Measurements from ENCODE around the gene ISL2.

The ISL2 gene

DNA sequence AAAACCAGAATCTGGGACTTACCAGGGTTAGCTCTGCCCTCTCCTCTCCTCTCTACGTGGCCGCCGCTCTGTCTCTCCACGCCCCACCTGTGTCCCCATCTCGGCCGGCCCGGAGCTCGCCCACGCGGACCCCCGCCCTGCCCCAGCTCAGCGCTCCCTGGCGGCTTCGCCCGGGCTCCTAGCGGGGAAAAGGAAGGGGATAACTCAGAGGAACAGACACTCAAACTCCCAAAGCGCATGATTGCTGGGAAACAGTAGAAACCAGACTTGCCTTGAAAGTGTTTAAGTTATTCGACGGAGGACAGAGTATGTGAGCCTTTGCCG lies 5.4 kb downstream of the ISL2 start:
- no peak for DNase-seq (ENCODE audit: low spot score)

- no peak for DNase-seq (ENCODE audit: low spot score)
Observed at GRCh38 chr15:76342382-76343201, 6.0 kb downstream of the ISL2 start.

GRCh38 chr15:76343313-76343996 lies 6.9 kb downstream of the ISL2 start:
- no peak for DNase-seq (ENCODE audit: low spot score)

DNA sequence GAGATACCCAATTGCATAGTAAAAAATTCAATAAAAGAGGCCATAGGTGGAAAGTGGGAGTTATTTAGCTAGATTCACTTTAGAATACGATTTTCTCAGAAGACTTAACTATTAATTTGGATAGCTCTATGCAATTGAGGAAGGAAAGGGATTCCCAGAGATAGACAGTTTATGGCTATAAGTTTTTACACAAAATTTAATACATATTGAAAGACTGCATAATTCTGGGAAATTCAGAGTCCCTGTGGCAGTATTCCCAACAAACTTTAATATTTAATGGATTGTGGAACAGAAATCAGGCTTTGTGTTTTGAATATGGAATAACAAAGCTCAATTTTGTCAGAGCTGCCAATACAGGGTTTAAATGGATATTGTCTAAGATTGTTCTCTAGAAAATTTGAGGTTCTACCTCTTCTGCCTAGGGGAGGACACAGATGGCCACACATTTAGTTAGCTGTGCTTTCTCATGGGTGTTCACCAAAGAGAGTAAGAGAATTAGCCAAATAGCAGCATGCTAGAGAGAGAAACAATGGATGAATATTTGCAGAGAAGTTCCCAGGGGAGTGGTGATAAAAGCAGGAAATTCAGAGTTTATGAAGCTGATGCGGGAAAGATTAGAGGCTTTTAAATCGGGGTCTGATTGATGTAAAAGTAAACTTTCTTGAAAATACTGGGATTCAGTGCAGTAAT lies 8.5 kb downstream of the ISL2 start:
- DNase-seq (ENCODE audit: low spot score): no peak

- DNase-seq (ENCODE audit: low spot score): no peak
Observed at GRCh38 chr15:76345583-76345879, 9.0 kb downstream of the ISL2 start.

- no peak for DNase-seq (ENCODE audit: low spot score)
Observed at GRCh38 chr15:76345880-76346668, 9.5 kb downstream of the ISL2 start.

- no peak for DNase-seq (ENCODE audit: low spot score)
Observed at GRCh38 chr15:76346669-76347481, 10.3 kb downstream of the ISL2 start.

DNA sequence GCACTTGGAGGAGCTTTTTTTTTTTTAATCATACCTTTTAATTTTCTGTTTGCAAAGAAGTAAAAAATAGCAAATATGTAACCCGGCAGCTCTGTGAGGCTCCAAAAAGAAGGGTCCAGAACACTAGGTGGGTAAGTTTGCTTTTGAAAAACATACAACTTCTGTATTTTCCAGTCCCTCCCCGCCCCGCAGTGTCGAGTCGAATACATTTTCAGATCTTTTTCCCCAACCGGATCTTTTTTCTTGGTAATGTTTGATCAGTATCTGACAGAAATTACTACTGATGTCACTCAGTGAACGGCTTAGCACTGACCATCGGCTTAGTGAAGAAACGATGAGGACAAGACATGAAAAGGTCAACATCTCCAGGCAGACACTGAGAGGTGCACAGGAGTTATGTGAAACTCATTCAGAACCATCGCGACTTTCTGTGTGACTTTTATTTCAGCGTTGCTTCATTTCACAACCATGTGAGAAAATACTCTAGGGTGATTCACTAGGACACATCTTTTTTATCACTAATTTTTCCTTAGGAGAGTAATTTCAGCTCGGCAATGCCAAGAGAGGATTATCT lies 11.0 kb downstream of the ISL2 start:
- no peak for DNase-seq (ENCODE audit: low spot score)

DNA sequence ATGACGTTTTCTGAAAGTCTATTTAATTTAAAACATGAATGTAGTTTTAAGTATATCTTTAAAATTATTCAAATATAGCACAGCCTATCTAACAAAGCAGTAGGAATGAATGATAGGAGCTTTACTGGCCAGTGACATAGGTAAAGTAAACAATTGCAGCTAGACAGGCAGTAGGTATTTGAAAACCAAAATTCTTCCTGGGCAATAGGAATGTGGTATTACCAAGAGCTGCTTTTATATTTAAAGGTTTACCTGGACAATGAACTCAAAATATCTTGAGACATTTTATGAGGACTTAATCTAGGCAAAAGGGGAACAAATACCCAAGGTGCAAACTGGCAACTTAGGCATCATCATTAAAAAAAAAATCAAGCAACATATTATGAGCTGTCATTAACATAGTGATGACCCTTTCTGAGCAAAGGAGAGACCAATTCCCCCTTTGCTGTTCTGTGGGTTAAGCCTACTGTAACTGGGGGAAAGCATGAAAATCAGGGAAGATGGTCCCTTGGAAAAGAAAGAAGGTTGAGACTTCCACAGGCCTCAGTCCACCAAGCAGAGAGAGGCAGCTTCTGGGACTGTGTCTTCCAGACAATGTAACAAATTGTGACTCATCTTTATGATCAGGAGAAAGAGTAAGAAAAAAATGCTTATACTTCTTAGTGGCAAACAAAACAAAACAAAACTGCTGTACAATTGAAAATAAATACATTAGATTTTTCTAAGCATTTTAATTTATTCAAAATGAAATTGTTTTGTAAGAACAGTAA lies 12.9 kb downstream of the ISL2 start:
- no peak for DNase-seq (ENCODE audit: low spot score)

GRCh38 chr15:76353023-76353577 lies 16.5 kb downstream of the ISL2 start:
- DNase-seq (ENCODE audit: low spot score): no peak

DNA sequence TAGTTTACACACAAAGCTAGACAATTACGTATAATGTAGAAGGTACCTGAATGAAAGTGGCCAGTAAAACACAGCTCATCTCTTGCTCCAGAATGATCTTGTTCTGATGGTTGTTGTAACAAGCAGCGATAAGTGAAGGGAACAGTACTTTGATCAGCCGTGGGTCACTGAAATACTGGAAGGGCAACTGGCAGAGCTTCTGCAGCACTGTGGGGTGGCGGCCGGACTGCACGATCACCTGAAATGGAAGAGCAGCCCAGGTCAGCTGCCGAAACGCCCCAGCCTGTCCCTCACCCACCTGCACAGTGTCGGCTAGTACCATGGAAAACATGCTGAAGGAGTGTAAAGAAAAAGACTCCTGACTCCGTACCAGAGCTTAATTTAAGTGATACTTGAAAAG lies 17.3 kb downstream of the ISL2 start:
- DNase-seq (ENCODE audit: low spot score): no peak

DNA sequence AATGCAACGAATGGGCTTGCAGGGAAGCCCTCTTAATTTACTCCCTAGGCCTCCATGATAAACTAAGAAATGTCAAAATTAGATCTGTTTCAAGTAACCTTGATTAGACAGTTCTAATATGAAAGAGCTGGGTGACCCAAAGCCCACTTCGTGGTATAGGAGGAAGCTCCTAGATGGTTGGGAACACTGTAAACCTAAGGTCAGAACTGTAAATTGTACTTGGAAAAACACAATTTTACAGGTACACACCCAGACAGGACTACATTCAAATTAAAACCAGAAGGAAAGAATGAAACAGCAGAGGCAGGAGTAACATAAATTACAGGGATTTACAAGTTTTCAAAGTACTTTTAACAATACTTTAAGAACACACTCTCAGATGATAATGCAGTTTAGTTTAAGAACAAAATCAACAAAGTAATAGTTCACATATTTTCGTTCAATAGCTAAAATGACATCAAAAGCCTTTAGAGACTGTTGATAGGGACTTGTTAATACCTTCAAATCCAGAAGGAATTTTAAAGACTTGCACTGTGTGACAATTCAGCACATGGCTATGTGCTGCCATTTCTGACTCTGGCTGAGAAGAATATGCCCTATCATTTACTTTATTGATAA lies 18.4 kb downstream of the ISL2 start:
- no peak for DNase-seq (ENCODE audit: low spot score)

- no peak for DNase-seq (ENCODE audit: low spot score)
Observed at GRCh38 chr15:76358453-76358852, 21.9 kb downstream of the ISL2 start.

- no peak for DNase-seq (ENCODE audit: low spot score)
Observed at GRCh38 chr15:76359152-76359551, 22.6 kb downstream of the ISL2 start.

- no peak for DNase-seq (ENCODE audit: low spot score)
Observed at GRCh38 chr15:76360416-76360815, 23.8 kb downstream of the ISL2 start.

GRCh38 chr15:76363251-76363650 lies 26.7 kb downstream of the ISL2 start:
- DNase-seq (ENCODE audit: low spot score): no peak

DNA sequence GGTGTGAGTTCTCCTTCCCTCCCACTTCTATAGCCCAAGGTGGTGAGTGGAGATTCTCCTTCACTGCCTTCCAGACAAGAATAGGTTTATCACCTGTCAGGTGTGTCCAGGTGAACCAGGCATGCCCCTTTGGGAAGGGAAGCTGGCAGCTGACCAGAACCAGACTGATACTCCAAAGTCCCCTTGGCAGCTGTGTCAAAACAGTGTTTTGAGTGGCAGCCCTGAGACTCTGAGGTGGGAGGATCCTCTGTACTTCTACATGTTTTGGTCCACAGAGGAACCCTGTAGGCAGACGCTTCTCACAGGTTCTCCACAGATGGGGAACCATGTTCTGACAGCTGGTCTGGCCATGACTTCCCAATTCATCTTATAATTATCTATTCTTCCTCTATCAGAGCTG lies 30.1 kb downstream of the ISL2 start:
- no peak for DNase-seq (ENCODE audit: low spot score)

DNA sequence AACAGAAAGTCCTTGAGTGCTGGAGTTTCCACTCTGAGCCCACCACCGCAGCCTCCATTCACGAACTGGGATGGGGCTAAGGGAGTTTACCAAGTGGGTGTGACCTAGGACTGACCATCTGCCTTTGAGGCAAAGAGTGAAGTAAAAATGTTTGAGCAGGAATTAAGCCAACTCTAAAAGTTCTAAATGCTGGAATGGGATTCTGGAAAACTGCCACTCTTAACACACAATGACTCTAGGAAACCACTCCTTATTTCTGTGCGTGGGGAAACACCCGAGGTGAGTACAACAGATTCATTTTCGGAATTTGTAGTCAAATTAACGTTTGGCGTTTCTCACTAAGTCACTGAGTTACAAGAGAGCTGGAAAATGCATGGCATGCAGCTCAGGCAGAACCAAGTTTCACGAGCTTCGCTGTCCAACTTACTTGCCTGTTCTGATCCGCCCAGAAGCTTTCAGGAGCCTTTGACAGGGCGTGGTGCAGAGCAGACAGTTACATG lies 31.6 kb downstream of the ISL2 start:
- DNase-seq (ENCODE audit: low spot score): no peak

DNA sequence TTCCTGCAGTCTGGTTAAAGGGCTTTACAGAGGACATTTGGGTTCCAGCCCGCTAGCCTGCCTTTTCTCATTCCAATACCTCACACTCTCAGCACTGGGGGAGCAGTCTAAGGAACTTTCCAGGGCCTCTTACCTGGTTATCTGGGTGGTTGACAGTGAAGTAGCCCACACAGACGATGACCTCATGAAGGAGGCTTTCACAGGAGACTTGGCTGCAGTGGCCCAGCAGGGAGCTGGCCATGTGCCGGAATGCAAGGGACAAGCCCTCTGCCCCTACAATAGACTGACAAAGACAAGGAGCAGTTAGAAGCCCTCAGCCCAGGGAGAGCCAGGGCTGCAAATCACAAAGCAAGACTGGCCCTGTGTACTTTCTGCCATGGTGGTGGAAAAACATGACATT lies 39.5 kb downstream of the ISL2 start:
- no peak for DNase-seq (ENCODE audit: low spot score)

DNA sequence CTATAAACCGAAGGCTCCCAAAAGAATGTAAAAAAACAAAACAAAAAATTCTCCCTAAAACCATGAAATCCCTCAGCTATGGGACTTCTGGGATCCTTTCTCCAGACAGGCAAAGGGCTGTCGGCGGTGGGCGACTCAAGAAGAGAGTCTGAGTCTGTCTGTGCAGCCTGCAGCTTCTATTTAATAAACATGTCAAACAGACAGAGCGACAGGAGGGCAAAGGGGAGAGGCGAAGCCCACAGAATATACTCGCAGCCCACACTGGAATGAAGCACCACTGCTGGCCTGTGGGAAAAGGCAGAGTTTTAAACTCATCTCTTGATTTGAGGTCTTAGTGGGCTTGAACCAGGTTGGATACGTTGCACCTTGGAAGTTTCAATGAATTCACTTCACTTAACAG lies 40.2 kb downstream of the ISL2 start:
- DNase-seq (ENCODE audit: low spot score): no peak

All from hematopoietic multipotent progenitor cell treated with erythropoietin and hydrocortisone succinate and interleukin-3 and kit ligand, for 17 days (in vitro differentiated cells).